H9 (cell line): ENCODE measurements around the gene MRPL18. TPM values are rescaled to one million over a fixed set of nuclear protein-coding genes. Genes with fewer than 3 reads are reported as not detected.

ENCODE experiments used
- DNase-seq: peaks from one replicate; pipeline ENCODE4 v3.0.0-alpha.2; 2017
- H2AFZ ChIP-seq: one replicate; pipeline ENCODE4 v1.6.1; 2013; ENCODE audit warnings: mild to moderate bottlenecking, low read length, control low read depth, moderate library complexity
- H2AK5ac ChIP-seq: 2 replicates; pipeline ENCODE4 v1.6.1; 2013; ENCODE audit warnings: low read length, control low read depth, mixed read lengths; ENCODE audit not compliant: insufficient read length
- H2BK120ac ChIP-seq: one replicate; pipeline ENCODE4 v1.6.1; 2013; ENCODE audit warnings: low read depth, mild to moderate bottlenecking, low read length, control low read depth, inconsistent platforms; ENCODE audit not compliant: poor library complexity, severe bottlenecking
- H2BK12ac ChIP-seq: 2 replicates; pipeline ENCODE4 v1.6.1; 2013; ENCODE audit warnings: low read length, control low read depth, mixed read lengths, low read depth; ENCODE audit not compliant: insufficient read length
- H2BK15ac ChIP-seq: 2 replicates; pipeline ENCODE4 v1.6.1; 2013; ENCODE audit warnings: low read depth, low read length, control low read depth
- H2BK20ac ChIP-seq: one replicate; pipeline ENCODE4 v1.6.1; 2013; ENCODE audit warnings: low read depth, mild to moderate bottlenecking, low read length, control low read depth, inconsistent platforms; ENCODE audit not compliant: poor library complexity, severe bottlenecking
- H2BK5ac ChIP-seq: 2 replicates; pipeline ENCODE4 v1.6.1; 2013; ENCODE audit warnings: low read length, control low read depth, mixed read lengths; ENCODE audit not compliant: insufficient read length
- H3K14ac ChIP-seq: 2 replicates; pipeline ENCODE4 v1.6.1; 2013; ENCODE audit warnings: low read length, control low read depth; ENCODE audit not compliant: insufficient read depth
- H3K18ac ChIP-seq: 2 replicates; pipeline ENCODE4 v1.6.1; 2013; ENCODE audit warnings: low read depth, mild to moderate bottlenecking, mixed read lengths, low read length, control low read depth; ENCODE audit not compliant: insufficient read length
- H3K23ac ChIP-seq: 2 replicates; pipeline ENCODE4 v1.6.1; 2013; ENCODE audit warnings: low read length, control low read depth, mixed read lengths, low read depth; ENCODE audit not compliant: insufficient read length
- H3K23me2 ChIP-seq: 2 replicates; pipeline ENCODE4 v1.6.1; 2013; ENCODE audit warnings: low read depth, mild to moderate bottlenecking, mixed read lengths, low read length, control low read depth; ENCODE audit not compliant: insufficient read length, poor library complexity, severe bottlenecking
- H3K27ac ChIP-seq: 2 replicates; pipeline ENCODE4 v1.5.1; 2013; ENCODE audit warnings: low read length, control low read depth, mixed read lengths, low read depth; ENCODE audit not compliant: insufficient read length
- H3K27me3 ChIP-seq: 2 replicates; pipeline ENCODE4 v1.6.1; 2013; ENCODE audit warnings: low read length, control low read depth, inconsistent platforms; ENCODE audit not compliant: insufficient read depth
- H3K4ac ChIP-seq: 2 replicates; pipeline ENCODE4 v1.6.1; 2013; ENCODE audit warnings: low read depth, mild to moderate bottlenecking, control low read depth, inconsistent platforms, low read length, moderate library complexity
- H3K4me1 ChIP-seq: 2 replicates; pipeline ENCODE4 v1.6.1; 2013; ENCODE audit warnings: low read length, control low read depth, inconsistent platforms; ENCODE audit not compliant: insufficient read depth
- H3K4me2 ChIP-seq: 2 replicates; pipeline ENCODE4 v1.6.1; 2013; ENCODE audit warnings: low read length, control low read depth, mixed read lengths; ENCODE audit not compliant: insufficient read length, insufficient read depth
- H3K56ac ChIP-seq: 2 replicates; pipeline ENCODE4 v1.6.1; 2013; ENCODE audit warnings: low read depth, mild to moderate bottlenecking, mixed read lengths, low read length, control low read depth; ENCODE audit not compliant: insufficient read length
- H3K79me1 ChIP-seq: 2 replicates; pipeline ENCODE4 v1.6.1; 2013; ENCODE audit warnings: low read depth, mild to moderate bottlenecking, moderate library complexity, low read length, control low read depth, inconsistent platforms; ENCODE audit not compliant: insufficient read depth, poor library complexity, severe bottlenecking
- H3K79me2 ChIP-seq: 2 replicates; pipeline ENCODE4 v1.6.1; 2013; ENCODE audit warnings: low read length, control low read depth, inconsistent platforms; ENCODE audit not compliant: insufficient read depth
- H3K9ac ChIP-seq: 2 replicates; pipeline ENCODE4 v1.6.1; 2013; ENCODE audit warnings: low read length, control low read depth, mixed read lengths; ENCODE audit not compliant: insufficient read length; ENCODE audit errors: extremely low read depth
- H3K9me3 ChIP-seq: one replicate; pipeline ENCODE4 v1.6.1; 2013; ENCODE audit warnings: low read depth, low read length, inconsistent platforms; ENCODE audit not compliant: control insufficient read depth
- H3T11ph ChIP-seq: one replicate; pipeline ENCODE4 v1.6.1; 2013; ENCODE audit warnings: mild to moderate bottlenecking, low read length, control low read depth, inconsistent platforms
- H4K20me1 ChIP-seq: one replicate; pipeline ENCODE4 v1.6.1; 2013; ENCODE audit not compliant: control insufficient read depth, insufficient read length, insufficient read depth
- H4K5ac ChIP-seq: 2 replicates; pipeline ENCODE4 v1.6.1; 2013; ENCODE audit warnings: low read depth, mild to moderate bottlenecking, mixed read lengths, low read length, control low read depth; ENCODE audit not compliant: insufficient read length
- H4K8ac ChIP-seq: replicated peaks from 2 replicates; pipeline ENCODE4 v1.6.1; 2013; ENCODE audit warnings: low read length, control low read depth, mixed read lengths, low read depth; ENCODE audit not compliant: insufficient read length
- H4K91ac ChIP-seq: 2 replicates; pipeline ENCODE4 v1.6.1; 2013; ENCODE audit warnings: low read depth, mild to moderate bottlenecking, moderate library complexity, mixed read lengths, low read length, control low read depth; ENCODE audit not compliant: insufficient read length
- H3K27ac Mint-ChIP-seq, 3 experiments: 2 replicates in 2 of 3; 3 replicates in 1 of 3; pipeline ENCODE4 v1.8.0; 2020 to 2021; ENCODE audit warnings: mixed read lengths in 3 of 3, mild to moderate bottlenecking in 1 of 3, moderate library complexity in 1 of 3
- H3K27me3 Mint-ChIP-seq: 2 replicates; pipeline ENCODE4 v1.8.0; 2021; ENCODE audit warnings: low read depth, mild to moderate bottlenecking, moderate library complexity, mixed read lengths
- H3K36me3 Mint-ChIP-seq, 3 experiments: 2 replicates in 2 of 3; 3 replicates in 1 of 3; pipeline ENCODE4 v1.8.0; 2020 to 2021; ENCODE audit warnings: low read depth in 3 of 3, mixed read lengths in 3 of 3; ENCODE audit not compliant: insufficient read depth in 1 of 3
- H3K4me1 Mint-ChIP-seq, 2 experiments: 2 replicates each; pipeline ENCODE4 v1.8.0; 2020; ENCODE audit warnings: mixed read lengths in 2 of 2
- H3K4me3 Mint-ChIP-seq, 2 experiments: 2 replicates in 1 of 2; 3 replicates in 1 of 2; pipeline ENCODE4 v1.8.0; 2020 to 2021; ENCODE audit warnings: mild to moderate bottlenecking in 2 of 2, mixed read lengths in 2 of 2, moderate library complexity in 1 of 2
- H3K9me3 Mint-ChIP-seq, 2 experiments: 2 replicates in 1 of 2; 3 replicates in 1 of 2; pipeline ENCODE4 v1.8.0; 2020; ENCODE audit warnings: mild to moderate bottlenecking in 2 of 2, mixed read lengths in 2 of 2, moderate library complexity in 1 of 2
- WGBS: extraction: QIAGEN DNeasy Blood & Tissue Kit; methylation state at CpG from one replicate; pipeline ENCODE4 v1.1.7; 2013; ENCODE audit warnings: missing lambda C conversion rate, low lambda C conversion rate, mixed read lengths; ENCODE audit not compliant: insufficient read length; ENCODE audit errors: extremely low coverage; 5-methylcytosine and 5-hydroxymethylcytosine counted together
- total RNA-seq: library from RNA; stranded (reverse); gene quantifications from 2 replicates; pipeline ENCODE4 v1.2.1, GENCODE V29; 2021
- TF ChIP-seq, protein P1 (sequence below): fragments of 200-600 bp; sonication (generic); conservative IDR thresholded peaks from 3 replicates; pipeline ENCODE4 v1.8.0; 2021; ENCODE audit warnings: antibody characterized with exemption, mild to moderate bottlenecking

Gene MRPL18
- total RNA-seq, 1 experiment from 2014 or later: 88.8 TPM

- Histone ChIP-seq H2AFZ (no peak overlapping the region), H3K9me3 (no peaks in the 10 kb centered on the region), H4K5ac (no peak overlapping the region), H3K79me2 (no peaks in the 10 kb centered on the region), H3T11ph (no peak overlapping the region), H3K27me3 (no peaks in the 10 kb centered on the region), H3K4ac (no peak overlapping the region), H3K23ac (no peak overlapping the region), H3K4me1 (peaks cover 15% of the 10 kb centered on the region; the same call in 1 of the 2 replicates), H3K4me2 (no peak overlapping the region), H4K91ac (no peak overlapping the region), H3K79me1 (no peaks in the 10 kb centered on the region), H2BK5ac (no peak overlapping the region), H3K27ac (no peak overlapping the region), H3K56ac (no peak overlapping the region), H4K8ac (no peak overlapping the region), H3K18ac (no peak overlapping the region), H2BK120ac (no peak overlapping the region), H2BK20ac (no peak overlapping the region), H4K20me1 (no peaks in the 10 kb centered on the region), H2BK15ac (no peak overlapping the region), H3K23me2 (no peaks in the 10 kb centered on the region), H2AK5ac (no peak overlapping the region), H3K9ac (no peak overlapping the region), H2BK12ac (no peak overlapping the region), H3K14ac (no peak overlapping the region)
- DNase-seq: no peak
- peaks cover 0 to 6% (median 1%) of the 10 kb centered on the region in 3 experiments; a peak in 3 of 7 replicates for H3K36me3 Mint-ChIP-seq
- WGBS: no CpG with 5 or more reads among the region's 16 CpGs
- no peak overlapping the region for H3K4me3 Mint-ChIP-seq
- H3K27me3 Mint-ChIP-seq: no peaks in the 10 kb centered on the region; the same call in none of the 2 replicates
- TF ChIP-seq, protein P1, sequence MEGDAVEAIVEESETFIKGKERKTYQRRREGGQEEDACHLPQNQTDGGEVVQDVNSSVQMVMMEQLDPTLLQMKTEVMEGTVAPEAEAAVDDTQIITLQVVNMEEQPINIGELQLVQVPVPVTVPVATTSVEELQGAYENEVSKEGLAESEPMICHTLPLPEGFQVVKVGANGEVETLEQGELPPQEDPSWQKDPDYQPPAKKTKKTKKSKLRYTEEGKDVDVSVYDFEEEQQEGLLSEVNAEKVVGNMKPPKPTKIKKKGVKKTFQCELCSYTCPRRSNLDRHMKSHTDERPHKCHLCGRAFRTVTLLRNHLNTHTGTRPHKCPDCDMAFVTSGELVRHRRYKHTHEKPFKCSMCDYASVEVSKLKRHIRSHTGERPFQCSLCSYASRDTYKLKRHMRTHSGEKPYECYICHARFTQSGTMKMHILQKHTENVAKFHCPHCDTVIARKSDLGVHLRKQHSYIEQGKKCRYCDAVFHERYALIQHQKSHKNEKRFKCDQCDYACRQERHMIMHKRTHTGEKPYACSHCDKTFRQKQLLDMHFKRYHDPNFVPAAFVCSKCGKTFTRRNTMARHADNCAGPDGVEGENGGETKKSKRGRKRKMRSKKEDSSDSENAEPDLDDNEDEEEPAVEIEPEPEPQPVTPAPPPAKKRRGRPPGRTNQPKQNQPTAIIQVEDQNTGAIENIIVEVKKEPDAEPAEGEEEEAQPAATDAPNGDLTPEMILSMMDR: no peak
- no peak overlapping the region for H3K27ac Mint-ChIP-seq
- H3K4me1 Mint-ChIP-seq: peaks cover 30 to 36% of the 10 kb centered on the region in 2 experiments
- no peaks in the 10 kb centered on the region; a peak in 1 of 5 replicates for H3K9me3 Mint-ChIP-seq
Measured at GRCh38 chr6:159826968-159827647, 36.8 kb downstream of the MRPL18 start.
